Measurements from ENCODE around the gene FUZ.

The FUZ gene

GRCh38 chr19:49761249-49761624 is 51.9 kb downstream of the FUZ start:
- DNase-seq (ENCODE audit: insufficient read length, low spot score) (no peak), FAIRE-seq (no peak)

DNA sequence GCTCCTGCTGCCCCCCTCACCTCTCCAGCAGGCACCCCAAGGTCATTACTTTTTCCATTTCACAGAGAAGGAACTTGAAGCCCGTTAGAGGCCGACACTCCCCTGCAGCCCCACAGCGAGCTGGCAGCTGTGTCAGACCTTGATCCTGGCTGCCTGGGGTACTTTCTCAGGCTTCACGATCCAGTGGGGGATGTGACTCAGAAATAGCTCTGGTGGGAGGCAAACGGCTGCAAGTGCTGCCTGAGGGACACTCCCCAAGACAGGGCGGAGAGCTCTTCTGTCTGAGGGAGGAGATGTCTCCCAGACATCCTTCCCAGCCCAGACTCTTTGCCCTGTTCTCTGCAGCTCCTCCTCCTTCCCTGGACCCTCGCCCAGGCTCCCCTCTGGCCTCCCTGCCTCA is 54.8 kb downstream of the FUZ start:
- FAIRE-seq (no peak), DNase-seq (ENCODE audit: insufficient read length, low spot score) (no peak)

Measured in GM19239 (cell line).